ENCODE data around the gene MEF2C.
"Not testable (repeated sequence)": the region's sequence is repeated elsewhere in the genome, so short reads cannot be mapped to it uniquely, and the experiment has no call there.

The MEF2C gene

GRCh38 chr5:88793797-88794196 lies 89.2 kb downstream of the MEF2C start:
- not testable (repeated sequence) for DNase-seq

GRCh38 chr5:88792144-88792840 lies 90.7 kb downstream of the MEF2C start:
- no peak for DNase-seq

- DNase-seq, result no peak
Measured at GRCh38 chr5:88787856-88788255, 95.1 kb downstream of the MEF2C start.

- DNase-seq, result no peak
Measured at GRCh38 chr5:88786789-88787188, 96.2 kb downstream of the MEF2C start.

- no peak for DNase-seq
Measured at GRCh38 chr5:88785746-88786565, 97.0 kb downstream of the MEF2C start.

- no peak for DNase-seq
Measured at GRCh38 chr5:88782571-88782970, 100.4 kb downstream of the MEF2C start.

GRCh38 chr5:88780736-88781135 lies 102.2 kb downstream of the MEF2C start:
- DNase-seq, result no peak

- DNase-seq, result no peak
Measured at GRCh38 chr5:88778736-88779135, 104.2 kb downstream of the MEF2C start.

GRCh38 chr5:88776692-88777091 lies 106.3 kb downstream of the MEF2C start:
- DNase-seq, result no peak

GRCh38 chr5:88772831-88773230 lies 110.2 kb downstream of the MEF2C start:
- DNase-seq, result no peak

GRCh38 chr5:88772047-88772446 lies 110.9 kb downstream of the MEF2C start:
- DNase-seq, result no peak

GRCh38 chr5:88770276-88771257 lies 112.4 kb downstream of the MEF2C start:
- DNase-seq, result no peak

- DNase-seq, result no peak
Measured at GRCh38 chr5:88769165-88769564, 113.8 kb downstream of the MEF2C start.

- no peak for DNase-seq
Measured at GRCh38 chr5:88768411-88768810, 114.6 kb downstream of the MEF2C start.

GRCh38 chr5:88765798-88766197 lies 117.2 kb downstream of the MEF2C start:
- DNase-seq, result no peak

GRCh38 chr5:88765171-88765570 lies 117.8 kb downstream of the MEF2C start:
- DNase-seq, result no peak

GRCh38 chr5:88761939-88762338 lies 121.0 kb downstream of the MEF2C start:
- no peak for DNase-seq

GRCh38 chr5:88761269-88761850 lies 121.6 kb downstream of the MEF2C start:
- no peak for DNase-seq

GRCh38 chr5:88760527-88760926 lies 122.5 kb downstream of the MEF2C start:
- no peak for DNase-seq

- no peak for DNase-seq
Measured at GRCh38 chr5:88758591-88758990, 124.4 kb downstream of the MEF2C start.

GRCh38 chr5:88758184-88758583 lies 124.8 kb downstream of the MEF2C start:
- no peak for DNase-seq

GRCh38 chr5:88756953-88757352 lies 126.0 kb downstream of the MEF2C start:
- DNase-seq, result no peak

GRCh38 chr5:88748666-88749065 lies 134.3 kb downstream of the MEF2C start:
- no peak for DNase-seq

Measured in T-helper 1 cell (primary cell).